Raji (cell line): ENCODE measurements around the gene PXMP4.

ENCODE experiments used
- POLR2A ChIP-seq: IDR thresholded peaks from 2 replicates; pipeline ENCODE4 v1.6.1; 2011; ENCODE audit warnings: low read depth, low read length, control low read depth; ENCODE audit not compliant: insufficient read depth

The PXMP4 gene

GRCh38 chr20:33719989-33720709 lies at the start of gene PXMP4:
PXMP4 (minus strand) TSS chr20:33720310; CDS start chr20:33720207, 103 bp downstream.
- no peak for TF ChIP-seq POLR2A

- no peak for TF ChIP-seq POLR2A
Observed at GRCh38 chr20:33769043-33769442, 48.9 kb upstream of the PXMP4 start.

GRCh38 chr20:33767777-33768138 lies 47.6 kb upstream of the PXMP4 start:
- TF ChIP-seq POLR2A = no peak

- TF ChIP-seq POLR2A = no peak
Observed at GRCh38 chr20:33766686-33767085, 46.6 kb upstream of the PXMP4 start.

GRCh38 chr20:33765592-33765991 lies 45.5 kb upstream of the PXMP4 start:
- TF ChIP-seq POLR2A = no peak

- no peak for TF ChIP-seq POLR2A
Observed at GRCh38 chr20:33765099-33765498, 45.0 kb upstream of the PXMP4 start.

- no peak for TF ChIP-seq POLR2A
Observed at GRCh38 chr20:33761698-33762250, 41.7 kb upstream of the PXMP4 start.

- no peak for TF ChIP-seq POLR2A
Observed at GRCh38 chr20:33757458-33757857, 37.3 kb upstream of the PXMP4 start.

GRCh38 chr20:33757046-33757445 lies 36.9 kb upstream of the PXMP4 start:
- TF ChIP-seq POLR2A = no peak

- TF ChIP-seq POLR2A = no peak
Observed at GRCh38 chr20:33753763-33754162, 33.7 kb upstream of the PXMP4 start.

GRCh38 chr20:33753143-33753542 lies 33.0 kb upstream of the PXMP4 start:
- TF ChIP-seq POLR2A = no peak

GRCh38 chr20:33751775-33752174 lies 31.7 kb upstream of the PXMP4 start:
- no peak for TF ChIP-seq POLR2A

- TF ChIP-seq POLR2A = no peak
Observed at GRCh38 chr20:33746325-33746998, 26.4 kb upstream of the PXMP4 start.

GRCh38 chr20:33744773-33745385 lies 24.8 kb upstream of the PXMP4 start:
- TF ChIP-seq POLR2A = no peak

- TF ChIP-seq POLR2A = no peak
Observed at GRCh38 chr20:33744181-33744580, 24.1 kb upstream of the PXMP4 start.

- TF ChIP-seq POLR2A = no peak
Observed at GRCh38 chr20:33740189-33740588, 20.1 kb upstream of the PXMP4 start.
